Mesenchymal stem cell (in vitro differentiated cells and primary cell): ENCODE measurements around the gene GALNT18.

ENCODE experiments used
- DNase-seq: peaks from one replicate; pipeline ENCODE4 v3.0.0-alpha.2; 2013
- H2AFZ ChIP-seq: one replicate; pipeline ENCODE4 v1.6.1; 2013; ENCODE audit warnings: low read depth, mild to moderate bottlenecking, control low read depth, inconsistent platforms, low read length, moderate library complexity
- H2AK5ac ChIP-seq: 2 replicates; pipeline ENCODE4 v1.6.1; 2013; ENCODE audit warnings: low read length, moderate library complexity, mild to moderate bottlenecking, inconsistent platforms; ENCODE audit not compliant: severe bottlenecking
- H2BK120ac ChIP-seq: one replicate; pipeline ENCODE4 v1.6.1; 2013; ENCODE audit warnings: low read depth, mild to moderate bottlenecking, inconsistent platforms, low read length, moderate library complexity
- H2BK12ac ChIP-seq, 2 experiments: one replicate each; pipeline ENCODE4 v1.6.1; 2013; ENCODE audit warnings: inconsistent platforms in 2 of 2, low read length in 2 of 2, mild to moderate bottlenecking in 2 of 2, moderate library complexity in 2 of 2, control low read depth in 1 of 2
- H2BK15ac ChIP-seq: one replicate; pipeline ENCODE4 v1.6.1; 2013; ENCODE audit warnings: mild to moderate bottlenecking, low read depth, inconsistent platforms; ENCODE audit not compliant: poor library complexity, severe bottlenecking
- H2BK5ac ChIP-seq: 2 replicates; pipeline ENCODE4 v1.6.1; 2013; ENCODE audit warnings: low read depth, mild to moderate bottlenecking, low read length, control low read depth, inconsistent platforms; ENCODE audit not compliant: poor library complexity, severe bottlenecking
- H3K14ac ChIP-seq, 2 experiments: one replicate each; pipeline ENCODE4 v1.6.1; 2013; ENCODE audit warnings: inconsistent platforms in 2 of 2, low read length in 2 of 2, control low read depth in 1 of 2, mild to moderate bottlenecking in 1 of 2, moderate library complexity in 1 of 2
- H3K18ac ChIP-seq, 2 experiments: one replicate each; pipeline ENCODE4 v1.6.1; 2013; ENCODE audit warnings: inconsistent platforms in 2 of 2, low read length in 2 of 2, control low read depth in 1 of 2, low read depth in 1 of 2, mild to moderate bottlenecking in 1 of 2
- H3K23ac ChIP-seq, 2 experiments: one replicate each; pipeline ENCODE4 v1.6.1; 2013; ENCODE audit warnings: inconsistent platforms in 2 of 2, low read length in 2 of 2, mild to moderate bottlenecking in 2 of 2, moderate library complexity in 2 of 2, control low read depth in 1 of 2
- H3K27ac ChIP-seq: 2 replicates; pipeline ENCODE4 v1.5.1; 2013; ENCODE audit warnings: mild to moderate bottlenecking, moderate library complexity, low read length, control low read depth, inconsistent platforms; ENCODE audit not compliant: poor library complexity, severe bottlenecking
- H3K27me3 ChIP-seq, 2 experiments: 2 replicates each; pipeline versions ENCODE4 v1.6.1 to v1.7.0; 2013; ENCODE audit warnings: low read length in 2 of 2, mild to moderate bottlenecking in 2 of 2, moderate library complexity in 2 of 2, control low read depth in 1 of 2, inconsistent platforms in 1 of 2; ENCODE audit not compliant: control insufficient read depth in 1 of 2, insufficient read depth in 1 of 2
- H3K36me3 ChIP-seq, 2 experiments: 2 replicates each; pipeline versions ENCODE4 v1.6.1 to v1.7.0; 2013; ENCODE audit warnings: low read length in 2 of 2, control low read depth in 1 of 2, inconsistent platforms in 1 of 2, low read depth in 1 of 2, mild to moderate bottlenecking in 1 of 2; ENCODE audit not compliant: insufficient read depth in 2 of 2, control insufficient read depth in 1 of 2
- H3K4ac ChIP-seq, 2 experiments: one replicate each; pipeline ENCODE4 v1.6.1; 2013; ENCODE audit warnings: inconsistent platforms in 2 of 2, low read length in 2 of 2, mild to moderate bottlenecking in 2 of 2, moderate library complexity in 2 of 2, control low read depth in 1 of 2, low read depth in 1 of 2
- H3K4me1 ChIP-seq: 2 replicates; pipeline ENCODE4 v1.6.1; 2013; ENCODE audit warnings: low read depth, low read length, control low read depth; ENCODE audit not compliant: control insufficient read depth, insufficient read depth
- H3K4me2 ChIP-seq: 2 replicates; pipeline ENCODE4 v1.6.1; 2013; ENCODE audit warnings: low read length, mild to moderate bottlenecking, inconsistent platforms; ENCODE audit not compliant: poor library complexity, severe bottlenecking
- H3K4me3 ChIP-seq, 2 experiments: 2 replicates each; pipeline versions ENCODE4 v1.5.1 to v1.7.0; 2013; ENCODE audit warnings: low read length in 2 of 2, mild to moderate bottlenecking in 2 of 2, control low read depth in 1 of 2, low read depth in 1 of 2; ENCODE audit not compliant: insufficient read depth in 1 of 2
- H3K79me1 ChIP-seq: replicated peaks from 2 replicates; pipeline ENCODE4 v1.6.1; 2013; ENCODE audit warnings: mild to moderate bottlenecking, control low read depth, low read length, inconsistent platforms; ENCODE audit not compliant: poor library complexity, severe bottlenecking
- H3K9ac ChIP-seq: 2 replicates; pipeline ENCODE4 v1.7.0; 2013; ENCODE audit warnings: mild to moderate bottlenecking, low read length, moderate library complexity
- H3K9me3 ChIP-seq: 2 replicates; pipeline ENCODE4 v1.7.0; 2013; ENCODE audit warnings: mild to moderate bottlenecking, low read length; ENCODE audit not compliant: control insufficient read depth
- H4K8ac ChIP-seq: one replicate; pipeline ENCODE4 v1.6.1; 2013; ENCODE audit warnings: inconsistent platforms, mild to moderate bottlenecking, low read length, moderate library complexity
- H4K91ac ChIP-seq: one replicate; pipeline ENCODE4 v1.6.1; 2013; ENCODE audit warnings: mild to moderate bottlenecking, low read length, inconsistent platforms
- WGBS: methylation state at CpG from one replicate; pipeline ENCODE4 v1.1.7; 2013; ENCODE audit warnings: mixed read lengths; 5-methylcytosine and 5-hydroxymethylcytosine counted together

Gene GALNT18

DNA sequence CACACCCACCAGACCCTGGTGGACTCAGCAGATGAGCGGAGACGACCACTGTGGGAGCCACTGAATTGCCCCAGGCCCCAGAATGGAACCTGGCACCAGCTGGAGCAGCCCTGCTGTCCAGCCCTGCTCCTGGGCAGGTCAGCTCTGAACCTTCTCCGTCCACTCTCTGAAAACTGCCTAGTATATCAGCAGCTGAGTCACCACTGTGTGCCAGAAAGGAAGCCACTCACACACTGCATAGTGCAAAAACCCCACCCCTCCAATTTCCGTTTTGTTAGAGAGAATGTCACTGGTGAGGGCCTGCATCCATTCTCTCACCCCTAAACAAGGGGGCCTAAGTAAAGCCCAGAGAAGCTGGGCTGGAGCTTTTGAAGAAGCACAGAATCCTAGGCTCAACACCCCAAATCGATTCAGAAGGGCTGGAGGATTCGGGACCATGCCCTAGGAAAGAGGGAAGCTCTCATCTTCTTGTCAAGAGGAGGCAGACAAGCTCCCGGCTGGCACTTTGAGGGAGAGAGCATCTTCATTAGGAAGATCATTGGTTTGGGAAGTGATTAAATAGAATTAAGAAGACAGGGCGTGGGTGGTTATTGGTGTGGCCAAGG is 44.5 kb downstream of the GALNT18 start:
- no peaks in the 10 kb centered on the region for H3K4me1 ChIP-seq
- H2BK12ac ChIP-seq: no peak overlapping the region
- H4K8ac ChIP-seq: no peak overlapping the region
- no peaks in the 10 kb centered on the region for H3K79me1 ChIP-seq
- no peak overlapping the region for H3K4me2 ChIP-seq
- no peaks in the 10 kb centered on the region for H3K36me3 ChIP-seq
- peak overlapping the region; percentile 46 for H2AFZ ChIP-seq
- H3K4ac ChIP-seq: no peak overlapping the region
- H3K18ac ChIP-seq: no peak overlapping the region
- H2BK120ac ChIP-seq: no peak overlapping the region
- peaks cover 19 to 55% of the 10 kb centered on the region in 2 experiments for H3K27me3 ChIP-seq
- no peak overlapping the region for H4K91ac ChIP-seq
- H2BK5ac ChIP-seq: no peak overlapping the region
- no peak overlapping the region for H3K4me3 ChIP-seq
- no peak overlapping the region for H2BK15ac ChIP-seq
- peak; percentile 46 for DNase-seq
- H2AK5ac ChIP-seq: no peak overlapping the region
- H3K9me3 ChIP-seq: no peaks in the 10 kb centered on the region
- no peak overlapping the region for H3K27ac ChIP-seq
- no peak overlapping the region for H3K9ac ChIP-seq
- H3K14ac ChIP-seq: no peak overlapping the region
- H3K23ac ChIP-seq: no peak overlapping the region
- 69% methylated on average over 8 of the region's 8 CpGs for WGBS

DNA sequence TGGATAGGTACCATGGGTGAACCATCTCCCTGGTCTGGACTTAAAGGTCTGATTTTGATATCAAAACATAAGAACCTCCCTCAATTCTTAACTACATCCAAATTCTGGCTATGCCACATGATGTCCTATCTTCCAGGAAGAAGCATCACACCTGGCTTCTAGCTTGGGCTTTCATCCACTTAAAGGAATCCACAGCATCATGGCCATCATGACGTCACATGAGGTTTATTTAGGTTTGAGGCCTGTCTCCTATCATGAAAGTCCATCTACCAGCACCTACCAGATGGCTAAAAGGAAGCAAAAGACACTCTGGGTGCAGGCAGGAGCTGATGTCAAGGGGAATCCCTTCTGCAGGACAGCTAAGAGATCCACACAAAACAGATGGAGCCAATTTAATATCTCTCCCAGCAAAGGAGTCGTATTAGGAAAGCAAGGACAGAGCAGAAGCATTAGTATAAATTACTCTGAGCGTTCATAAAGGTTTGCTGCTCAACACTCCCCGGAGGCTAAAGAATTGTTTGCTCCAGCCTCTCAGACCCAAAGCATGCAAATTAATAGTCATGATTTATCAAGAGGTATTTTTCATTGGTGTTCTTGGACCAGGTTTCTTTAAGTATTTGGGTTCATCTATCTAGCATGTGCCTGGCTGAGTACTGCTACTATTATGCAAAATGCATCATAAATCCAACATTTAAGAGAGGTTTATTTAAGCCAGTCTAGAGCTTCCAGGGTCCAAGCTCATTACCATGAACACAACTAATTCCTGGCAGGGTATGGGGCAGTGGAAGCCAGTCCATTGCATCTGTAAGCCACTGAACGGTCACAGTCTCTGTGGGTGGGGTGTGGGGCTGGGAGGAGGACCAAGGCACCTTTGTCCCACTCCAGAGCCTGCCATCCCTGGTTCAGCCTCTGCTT is 47.2 kb downstream of the GALNT18 start:
- Histone ChIP-seq H3K23ac (no peak overlapping the region), H2AK5ac (no peak overlapping the region), H4K91ac (no peak overlapping the region), H2BK120ac (no peak overlapping the region), H3K27me3 (peaks cover 15 to 30% of the 10 kb centered on the region in 2 experiments), H3K4ac (no peak overlapping the region), H3K18ac (no peak overlapping the region), H3K36me3 (no peaks in the 10 kb centered on the region), H3K4me2 (no peak overlapping the region), H2AFZ (no peak overlapping the region), H3K4me3 (no peak overlapping the region), H2BK12ac (no peak overlapping the region), H3K4me1 (peaks cover 2% of the 10 kb centered on the region), H3K27ac (no peak overlapping the region), H2BK15ac (no peak overlapping the region), H3K9me3 (no peaks in the 10 kb centered on the region), H3K79me1 (no peaks in the 10 kb centered on the region), H4K8ac (no peak overlapping the region), H2BK5ac (no peak overlapping the region), H3K14ac (no peak overlapping the region), H3K9ac (no peak overlapping the region)
- WGBS: 87% methylated on average over 4 of the region's 5 CpGs
- no peak for DNase-seq

DNA sequence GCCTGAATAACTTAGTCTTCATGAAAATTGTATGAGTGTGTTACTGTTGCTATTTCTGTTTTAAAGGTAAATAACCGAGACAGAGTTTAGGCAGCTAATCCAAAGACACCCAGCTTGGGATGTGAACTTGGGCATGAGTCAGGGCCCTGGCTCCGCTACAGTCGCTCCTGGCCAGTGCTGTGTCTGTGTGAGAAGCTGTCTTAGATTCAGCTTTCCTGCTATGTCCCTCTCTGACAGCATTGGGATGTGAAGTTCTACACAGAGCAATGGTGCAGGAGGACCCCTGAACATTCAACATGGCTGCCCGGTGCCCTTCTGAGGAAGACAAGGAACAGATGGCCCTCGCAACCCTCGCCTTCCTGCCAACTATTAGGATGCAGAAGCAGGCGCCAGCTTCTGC is 49.4 kb downstream of the GALNT18 start:
- no peak for DNase-seq
- Histone ChIP-seq H3K9me3 (no peaks in the 10 kb centered on the region), H4K91ac (no peak overlapping the region)

DNA sequence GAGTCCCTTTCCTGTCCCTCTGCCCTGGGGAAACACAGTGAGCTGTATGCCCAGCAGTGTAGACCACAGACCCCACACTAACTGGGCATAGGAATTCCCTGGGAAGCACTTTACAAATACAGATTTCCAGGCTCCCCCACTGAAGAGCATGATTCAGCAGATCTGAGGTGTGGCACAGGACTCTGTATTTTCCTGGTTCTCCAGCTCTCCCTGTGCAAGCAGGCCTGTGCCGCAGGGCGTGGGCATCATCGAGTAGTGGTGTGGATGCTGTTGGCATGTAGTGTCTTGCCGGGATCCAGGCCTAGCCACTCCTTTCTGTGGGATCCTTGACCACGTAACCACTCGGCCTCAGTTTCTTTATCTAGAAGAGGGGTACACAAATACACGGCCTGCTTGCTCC is 49.9 kb downstream of the GALNT18 start:
- H3K9me3 ChIP-seq: no peaks in the 10 kb centered on the region
- H3K36me3 ChIP-seq: no peaks in the 10 kb centered on the region
- H3K4me3 ChIP-seq: no peak overlapping the region
- no peak overlapping the region for H3K4ac ChIP-seq
- H2AK5ac ChIP-seq: no peak overlapping the region
- peak overlapping the region in 1 of 2 experiments; percentile 26 for H3K18ac ChIP-seq
- H2BK15ac ChIP-seq: no peak overlapping the region
- 98% methylated on average over 4 of the region's 7 CpGs for WGBS
- no peak overlapping the region for H4K8ac ChIP-seq
- no peak overlapping the region for H3K23ac ChIP-seq
- H3K27ac ChIP-seq: no peak overlapping the region
- no peak overlapping the region for H2AFZ ChIP-seq
- peaks cover 2% of the 10 kb centered on the region for H3K4me1 ChIP-seq
- H3K14ac ChIP-seq: no peak overlapping the region
- no peaks in the 10 kb centered on the region for H3K79me1 ChIP-seq
- H2BK12ac ChIP-seq: no peak overlapping the region
- no peak overlapping the region for H2BK120ac ChIP-seq
- peaks cover 14 to 16% of the 10 kb centered on the region in 2 experiments for H3K27me3 ChIP-seq
- no peak overlapping the region for H2BK5ac ChIP-seq
- H3K9ac ChIP-seq: no peak overlapping the region
- DNase-seq: no peak
- H3K4me2 ChIP-seq: no peak overlapping the region
- no peak overlapping the region for H4K91ac ChIP-seq

More for the DNA sequence above, 49.4 kb downstream of the GALNT18 start:
- H4K8ac ChIP-seq: no peak overlapping the region
- H2BK12ac ChIP-seq: no peak overlapping the region
- no peak overlapping the region for H3K9ac ChIP-seq
- H2BK120ac ChIP-seq: no peak overlapping the region
- no peaks in the 10 kb centered on the region for H3K36me3 ChIP-seq
- H2BK15ac ChIP-seq: no peak overlapping the region
- no peak overlapping the region for H3K4ac ChIP-seq
- no peak overlapping the region for H2AFZ ChIP-seq
- H2BK5ac ChIP-seq: no peak overlapping the region
- H3K79me1 ChIP-seq: no peaks in the 10 kb centered on the region
- H3K27ac ChIP-seq: no peak overlapping the region
- H3K23ac ChIP-seq: no peak overlapping the region
- H3K14ac ChIP-seq: no peak overlapping the region
- peaks cover 2% of the 10 kb centered on the region for H3K4me1 ChIP-seq
- H3K4me2 ChIP-seq: no peak overlapping the region
- no peak overlapping the region for H3K4me3 ChIP-seq
- H3K27me3 ChIP-seq: peaks cover 14 to 16% of the 10 kb centered on the region in 2 experiments
- H3K18ac ChIP-seq: no peak overlapping the region
- 95% methylated on average over 7 of the region's 7 CpGs for WGBS
- H2AK5ac ChIP-seq: no peak overlapping the region
